Stimulated activated CD8-positive, alpha-beta memory T cell treated with anti-CD3 and anti-CD28 coated beads, Interleukin-2, amount 100 ng/mL, for 1 hour (primary cell): ENCODE data around the gene MOV10L1.
A peak's percentile ranks its signal among the peaks of the same experiment; 100 is the strongest.

Experiments used
- DNase-seq, 2 donors: peaks; one replicate each; pipeline ENCODE4 v3.0.0-alpha.2; 2020; ENCODE audit warnings: low read depth in 2 of 2

The MOV10L1 gene

DNA sequence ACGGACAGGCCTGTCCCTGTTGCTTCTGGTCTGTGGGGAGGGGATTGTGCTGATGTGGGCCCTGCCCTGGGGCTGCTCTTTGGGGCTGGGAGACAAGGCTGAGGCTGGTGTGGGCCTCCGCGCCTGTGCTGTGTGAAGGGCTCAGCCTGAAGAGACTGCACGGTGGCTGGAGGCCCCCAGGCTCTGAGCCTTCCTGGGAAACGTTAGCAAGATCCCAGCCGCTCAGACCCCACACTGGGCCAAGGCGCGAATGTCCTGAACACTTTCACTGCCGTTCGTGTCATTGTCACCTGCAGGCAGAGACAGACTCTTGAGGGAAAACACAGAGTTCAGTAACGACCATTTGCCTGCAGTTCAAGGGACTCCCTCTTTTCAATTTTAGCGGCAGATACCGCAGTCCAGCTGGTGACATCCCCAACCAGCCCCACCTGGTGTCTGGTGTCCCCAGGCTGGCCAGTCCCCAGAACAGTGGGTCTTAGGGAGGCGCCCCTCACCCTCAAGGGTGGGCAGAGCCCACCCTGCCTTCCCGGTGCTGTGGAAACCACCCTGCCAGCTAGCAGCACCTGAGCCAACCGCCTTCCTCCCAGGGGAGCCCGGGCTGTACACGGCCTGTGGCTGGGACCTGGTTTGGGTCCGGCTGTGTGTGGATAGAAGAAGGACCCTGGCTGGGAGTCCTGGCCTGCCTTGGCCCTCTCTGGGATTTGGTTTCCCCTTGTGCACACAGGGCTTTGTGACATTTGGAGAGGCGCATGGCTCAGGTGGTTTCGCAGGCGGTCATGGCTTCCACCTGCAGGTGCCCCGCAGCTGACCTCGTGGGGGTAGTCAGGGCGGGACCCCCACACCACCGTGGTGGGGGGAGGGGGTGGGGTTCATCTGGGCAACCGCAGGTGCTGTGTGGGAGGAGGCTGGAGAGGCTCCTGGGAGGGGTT, 86.4 kb downstream of the MOV10L1 start:
- DNase-seq = no peak

GRCh38 chr22:50176850-50177536, 87.2 kb downstream of the MOV10L1 start:
- no peak for DNase-seq

- no peak for DNase-seq
These were observed 88.0 kb downstream of the MOV10L1 start for GRCh38 chr22:50177537-50178470.

DNA sequence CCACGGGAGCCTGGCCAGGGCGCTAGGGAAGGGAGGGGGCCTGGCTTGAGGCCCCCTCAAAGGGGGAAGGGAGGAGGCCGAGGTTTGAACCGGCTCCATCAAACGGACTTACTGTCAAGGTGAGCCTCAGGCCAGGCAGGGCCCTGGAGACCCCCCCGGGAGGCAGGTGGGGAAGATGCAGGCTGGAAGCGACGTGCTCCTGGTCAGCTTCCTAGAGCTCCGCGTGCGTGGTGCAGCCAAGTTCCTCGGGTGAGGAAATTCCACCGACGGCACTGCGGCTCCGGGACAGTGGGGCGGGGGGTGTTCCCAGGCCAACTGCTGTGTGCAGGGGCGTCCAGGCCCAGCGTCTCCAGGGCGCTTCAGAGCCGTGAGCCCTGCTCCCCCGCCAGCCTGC, 88.7 kb downstream of the MOV10L1 start:
- no peak for DNase-seq

DNA sequence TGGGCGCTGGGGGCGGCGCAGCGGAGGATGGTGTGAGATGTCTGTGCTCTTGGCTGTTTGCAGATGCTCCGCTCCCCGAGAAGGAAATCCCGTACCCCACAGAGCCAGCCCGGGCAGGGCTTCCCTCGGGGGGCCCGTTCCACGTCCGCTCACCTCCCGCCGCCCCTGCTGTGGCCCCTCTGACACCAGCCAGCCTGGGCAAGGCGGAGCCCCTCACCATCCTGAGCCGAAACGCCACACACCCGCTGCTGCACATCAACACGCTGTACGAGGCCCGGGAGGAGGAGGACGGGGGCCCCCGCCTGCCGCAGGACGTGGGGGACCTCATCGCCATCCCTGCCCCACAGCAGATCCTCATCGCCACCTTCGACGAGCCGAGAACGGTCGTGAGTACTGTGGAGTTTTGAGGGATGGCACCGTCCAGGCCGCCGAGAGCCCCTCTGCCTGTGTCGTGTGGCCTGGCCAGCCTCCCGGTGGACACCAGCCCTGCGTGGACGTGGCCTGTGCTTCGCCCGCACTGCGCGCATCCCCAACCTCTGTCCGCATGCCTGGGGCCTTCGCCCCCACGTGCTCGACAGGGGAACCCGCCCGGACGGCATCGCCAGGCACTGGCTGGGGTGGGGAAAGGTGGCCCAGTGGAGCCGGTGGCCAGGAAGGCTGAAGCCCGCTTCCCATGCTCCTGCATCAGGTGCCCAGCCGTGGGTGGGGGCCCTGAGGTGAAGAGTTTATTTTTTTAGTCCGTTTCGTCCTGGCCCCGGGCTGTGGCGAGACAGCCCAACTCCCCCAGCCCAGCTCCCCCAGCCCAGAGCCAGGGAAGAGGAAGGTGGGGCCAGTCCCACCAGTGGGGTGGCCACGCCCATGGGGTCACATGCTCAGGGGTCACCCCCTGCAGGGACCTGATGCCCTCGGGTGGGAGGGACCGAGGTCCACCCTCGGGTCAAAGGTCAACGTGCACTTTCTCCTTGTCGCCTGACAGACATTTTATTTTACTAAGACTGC, 89.4 kb downstream of the MOV10L1 start:
- no peak for DNase-seq

DNA sequence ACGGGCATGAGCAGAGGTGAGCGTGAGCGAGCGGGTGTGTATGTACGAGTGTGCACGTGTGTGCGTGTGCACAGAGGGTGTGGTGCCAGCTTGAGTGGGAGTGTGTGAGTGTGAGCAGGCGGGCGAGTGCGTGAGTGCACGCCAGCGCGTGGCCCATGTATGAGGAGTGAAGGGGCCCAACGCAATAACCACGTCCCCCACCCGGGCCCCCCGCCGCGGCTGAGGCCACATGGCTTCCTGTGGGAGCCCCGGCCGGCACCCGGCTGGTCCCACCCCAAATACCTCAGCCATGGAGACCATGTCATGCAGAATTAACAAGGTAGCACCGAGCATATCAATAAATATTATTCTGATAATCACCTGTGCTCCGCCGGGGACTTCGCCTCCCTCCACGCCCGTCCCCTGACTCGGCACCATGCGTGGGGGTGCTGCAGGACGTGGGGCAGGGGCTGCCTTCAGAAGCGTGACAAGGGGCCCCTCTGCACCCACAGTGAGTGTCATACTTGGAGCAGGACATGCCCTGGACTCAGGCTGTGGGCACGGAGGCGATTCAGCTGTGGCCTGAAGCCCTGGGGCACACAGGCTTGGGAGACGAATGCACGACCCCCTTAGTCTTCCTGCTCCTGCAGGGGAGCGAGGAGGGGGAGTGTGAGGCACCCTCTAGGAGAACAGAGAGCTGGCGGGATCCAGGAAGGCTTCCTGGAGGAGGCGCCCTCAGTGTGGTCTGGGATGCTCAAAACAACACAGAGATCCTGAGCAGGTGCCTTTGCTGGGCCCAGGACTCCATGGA, 90.3 kb downstream of the MOV10L1 start:
- DNase-seq = no peak

- no peak for DNase-seq
These were observed 91.1 kb downstream of the MOV10L1 start for GRCh38 chr22:50180727-50181521.

DNA sequence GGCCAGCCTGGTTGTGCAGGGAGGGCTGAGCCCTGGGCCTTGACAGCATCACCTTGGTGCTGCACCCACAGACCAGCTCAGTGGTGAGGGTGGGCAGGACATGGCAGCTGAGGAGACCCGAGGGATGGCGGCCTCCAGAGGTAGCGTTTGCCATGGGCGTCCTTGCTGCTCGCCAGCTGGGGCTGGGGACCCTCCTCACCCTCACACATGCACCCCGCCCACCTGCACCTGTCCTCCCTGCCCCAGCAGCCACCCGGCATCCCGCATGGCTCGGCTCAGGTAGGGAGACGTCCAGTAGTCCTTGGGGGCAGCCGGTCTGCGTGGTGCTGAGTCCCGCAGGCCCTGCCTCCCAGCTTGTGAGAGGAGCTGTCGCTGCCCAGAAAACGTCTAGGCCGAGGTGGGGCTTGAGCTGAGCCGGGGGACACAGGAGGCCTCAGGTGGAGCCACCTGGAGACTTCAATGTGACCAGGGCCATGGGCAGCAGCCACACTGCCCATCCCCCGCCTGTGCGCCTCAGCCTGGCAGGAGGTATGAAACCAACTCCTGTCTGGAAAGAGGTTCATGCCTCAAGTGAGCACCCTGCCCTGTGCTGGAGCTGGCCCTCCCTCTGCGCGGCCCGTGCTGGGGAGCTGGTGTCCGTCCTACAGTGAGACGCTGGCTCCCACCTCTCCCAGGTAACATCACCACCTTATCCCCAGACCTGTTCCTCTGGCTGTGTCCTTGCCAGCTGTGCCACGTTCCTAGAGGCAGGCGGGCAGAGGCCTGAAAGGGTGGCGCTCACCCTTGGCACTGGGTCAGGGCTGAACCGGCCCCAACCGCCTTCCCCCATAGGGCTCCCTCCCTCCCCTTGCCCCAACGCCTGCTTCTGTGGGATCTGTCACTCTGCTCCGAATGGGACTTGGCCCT, 92.6 kb downstream of the MOV10L1 start:
- DNase-seq = no peak

DNA sequence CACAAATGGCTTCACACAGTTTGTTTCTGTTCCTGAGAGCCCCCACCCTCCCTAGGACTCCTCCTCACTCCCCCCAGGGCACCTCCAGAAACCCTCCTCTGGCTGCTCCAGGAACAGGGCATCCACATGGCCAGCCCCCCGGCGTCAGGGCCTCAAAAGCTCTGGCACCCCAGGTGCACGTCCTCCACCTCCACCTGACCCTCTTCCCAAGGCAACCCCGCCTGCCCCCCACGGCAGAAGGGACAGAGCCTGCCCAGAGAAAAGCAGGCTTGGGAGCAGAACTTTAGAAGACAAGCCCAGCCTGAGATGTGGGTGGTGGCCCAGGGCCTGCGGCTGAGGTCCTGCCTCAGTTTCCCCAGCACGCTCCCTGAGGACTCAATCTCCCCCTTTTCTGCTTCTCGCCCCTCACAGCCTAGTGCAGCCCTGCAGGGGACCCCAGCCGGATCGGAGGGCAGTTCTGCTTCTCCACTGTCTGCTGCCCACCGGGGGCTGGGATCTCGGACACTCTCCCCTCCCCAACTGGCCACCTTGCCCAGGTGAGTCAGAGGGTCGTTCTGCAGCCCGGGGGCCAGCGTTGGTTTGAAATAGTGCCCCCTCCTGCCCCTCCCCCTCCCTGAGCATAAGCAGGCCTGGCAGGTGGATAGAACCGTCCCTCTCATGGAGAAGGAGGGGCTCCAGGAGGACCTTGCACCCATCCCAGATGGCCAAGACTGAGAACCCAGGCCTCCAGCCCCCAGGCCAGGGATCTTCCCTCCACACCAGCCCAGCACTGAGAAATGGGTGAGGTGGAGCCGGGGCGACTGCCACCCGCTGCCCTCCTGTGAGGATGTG, 93.5 kb downstream of the MOV10L1 start:
- DNase-seq = no peak

DNA sequence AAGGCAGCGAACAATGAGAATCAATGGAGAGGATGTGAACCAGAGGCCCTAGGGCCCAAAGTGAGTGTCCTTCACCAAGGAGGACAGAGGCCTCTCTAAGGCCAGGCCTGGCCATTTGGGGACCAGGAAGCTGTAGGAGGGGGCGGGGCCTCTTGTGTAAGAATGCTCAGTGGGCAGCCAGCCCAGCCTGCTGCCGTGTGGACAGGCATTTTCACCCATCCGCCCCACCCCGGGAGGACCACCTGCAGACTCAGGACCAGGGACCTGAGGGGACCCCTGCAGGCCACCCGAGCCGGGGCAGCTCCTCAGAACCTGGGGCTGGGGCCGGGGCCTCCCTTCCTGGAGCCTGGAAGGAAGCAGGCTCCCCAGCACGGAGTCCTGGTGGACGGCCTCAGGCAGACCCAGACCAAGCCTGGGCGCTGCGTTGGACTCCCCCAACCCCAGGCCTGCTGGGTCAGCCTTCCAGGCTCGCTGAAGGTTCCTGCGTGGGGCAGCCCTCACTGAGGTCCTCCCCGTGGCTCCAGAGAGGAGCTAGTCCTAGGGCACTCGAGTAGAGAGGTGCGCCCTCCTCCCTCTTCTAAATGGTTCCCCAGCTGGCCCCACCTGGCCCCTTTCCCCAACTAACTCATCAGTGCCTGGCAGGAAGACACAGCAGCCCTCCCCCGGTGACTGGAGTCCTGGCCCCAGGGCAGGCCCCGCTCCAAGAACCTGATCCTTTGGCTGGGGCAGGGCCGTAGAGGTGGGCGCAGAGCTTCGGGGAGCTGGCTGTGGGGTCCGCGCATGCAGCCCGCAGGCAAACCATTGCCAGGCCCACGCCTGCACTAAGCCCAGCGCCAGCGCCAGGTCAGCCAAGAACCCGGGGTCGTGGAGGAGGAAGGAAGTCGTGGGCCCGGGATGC, 94.4 kb downstream of the MOV10L1 start:
- DNase-seq = no peak

DNA sequence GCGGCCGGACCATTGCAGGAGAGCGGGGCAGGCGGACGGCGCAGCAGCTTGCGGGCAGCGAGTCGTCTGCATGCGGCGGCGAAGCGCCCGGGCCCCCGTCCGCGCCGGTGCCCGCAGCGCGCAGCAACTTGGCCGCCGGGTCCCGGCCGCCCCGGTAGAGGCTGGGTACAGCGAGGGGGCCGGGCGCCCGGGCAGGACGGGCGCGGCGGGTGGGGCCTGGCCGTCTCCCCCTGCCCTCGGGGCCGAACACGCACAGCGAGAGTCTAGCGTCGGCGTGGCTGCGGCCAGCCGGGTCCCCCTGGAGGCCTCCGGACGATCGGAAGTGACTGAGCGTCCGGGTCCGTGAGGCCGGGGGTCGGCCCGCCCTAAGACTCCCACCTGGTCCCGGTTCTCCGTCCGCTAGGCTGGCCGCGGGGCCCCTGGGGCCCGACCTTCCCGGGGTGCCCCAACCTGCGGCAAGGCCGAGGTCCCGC, 95.1 kb downstream of the MOV10L1 start:
- DNase-seq = no peak

DNA sequence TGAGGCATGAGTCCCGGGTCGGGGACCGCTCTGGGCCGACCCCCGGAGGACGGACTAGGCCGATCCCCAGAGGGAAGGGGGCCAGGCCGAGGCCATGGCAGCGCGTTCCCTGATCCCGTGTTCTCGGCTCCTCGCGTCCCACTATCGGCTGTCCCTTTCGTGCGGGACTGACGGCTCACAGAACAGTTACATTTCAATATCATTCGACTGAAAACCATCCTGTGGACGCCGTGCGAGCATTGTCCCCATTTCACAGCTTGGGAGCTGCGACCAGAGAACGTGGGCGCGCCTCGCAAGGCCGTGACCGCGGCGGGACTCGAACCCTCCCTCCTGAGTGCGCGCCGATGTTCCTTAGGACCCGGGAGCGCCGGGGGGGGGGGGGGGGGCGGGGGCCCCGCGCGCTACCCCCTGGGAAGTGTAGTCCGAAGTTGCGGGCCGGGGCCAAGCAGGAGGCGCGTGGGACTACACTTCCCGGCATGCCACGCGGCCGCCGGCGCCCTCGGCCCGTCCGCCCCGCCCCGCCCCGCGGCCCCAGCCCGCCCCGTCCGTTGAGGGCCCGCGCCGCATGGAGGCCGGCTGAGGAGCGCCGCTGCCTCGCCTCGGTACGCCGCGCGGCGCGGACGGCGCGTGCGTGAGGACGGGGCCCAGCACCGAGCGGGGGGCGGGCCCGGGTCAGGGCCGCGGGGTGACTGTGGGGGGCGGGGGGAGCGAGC, 95.7 kb downstream of the MOV10L1 start, which contains the start of gene TRABD:
Gene TRABD (plus strand): TSS at position 539 of the 713 bp plus-strand sequence. CDS start 7,148 bp downstream, outside the sequence.
- DNase-seq = peak; percentile 71 to 79

GRCh38 chr22:50186181-50186714, 96.4 kb downstream of the MOV10L1 start:
- no peak for DNase-seq

GRCh38 chr22:50186761-50187523, 97.1 kb downstream of the MOV10L1 start:
- DNase-seq = no peak
